Endothelial cell of umbilical vein (primary cell): ENCODE data around the gene GLRX2. TPM values are rescaled to one million over a fixed set of nuclear protein-coding genes. Genes with fewer than 3 reads are reported as not detected.
A peak's percentile ranks its signal among the peaks of the same experiment; 100 is the strongest.

Experiments
- BruUV-seq: library from RNA; stranded (reverse); fragments of 400-500 nt; replicated peaks from 2 replicates; lab custom pipeline; 2021; lab: Mats Ljungman, UMichigan
- CTCF ChIA-PET: fragments of 300-600, 350-600 bp; sonication (Branson Sonifier 250); formaldehyde crosslinking; loops from one replicate; lab custom pipeline; 2021; ENCODE audit warnings: antibody characterized with exemption, inconsistent platforms; lab: Charles Lee
- POLR2A ChIA-PET: fragments of 300-600, 350-600 bp; sonication (Branson Sonifier 250); formaldehyde crosslinking; loops from one replicate; lab custom pipeline; 2021; ENCODE audit warnings: antibody characterized with exemption, inconsistent platforms; lab: Charles Lee
- DNase-seq: peaks from one replicate; pipeline ENCODE4 v3.0.0-alpha.2; 2011; ENCODE audit warnings: low read depth, low spot score
- FAIRE-seq: peaks from 2 replicates; lab custom pipeline; 2011; peaks lifted over from hg19 to GRCh38; lab: Jason Lieb, UNC
- H2AFZ ChIP-seq: 2 replicates; pipeline ENCODE4 v1.6.0; 2012; ENCODE audit warnings: low read depth, low read length, control low read depth, inconsistent platforms
- H3K27ac ChIP-seq: 2 replicates; pipeline ENCODE4 v1.5.1; 2011; ENCODE audit warnings: low read depth, mild to moderate bottlenecking, control low read depth, low read length, moderate library complexity; ENCODE audit not compliant: insufficient read depth
- H3K27me3 ChIP-seq, 2 experiments: 2 replicates each; pipeline versions ENCODE4 v1.6.0 to v1.6.1; 2011; ENCODE audit warnings: low read length in 2 of 2, mixed read lengths in 1 of 2; ENCODE audit not compliant: control insufficient read depth in 2 of 2, insufficient read depth in 2 of 2
- H3K36me3 ChIP-seq, 2 experiments: 2 replicates in 1 of 2; 3 replicates in 1 of 2; pipeline ENCODE4 v1.5.1; 2011; ENCODE audit warnings: low read length in 2 of 2, mild to moderate bottlenecking in 1 of 2, moderate library complexity in 1 of 2; ENCODE audit not compliant: control insufficient read depth in 2 of 2, insufficient read depth in 2 of 2; ENCODE audit errors: extremely low read depth in 1 of 2
- H3K4me1 ChIP-seq: 3 replicates; pipeline ENCODE4 v1.5.1; 2011; ENCODE audit warnings: mild to moderate bottlenecking, low read length; ENCODE audit not compliant: control insufficient read depth, insufficient read depth; ENCODE audit errors: extremely low read depth
- H3K4me2 ChIP-seq: 2 replicates; pipeline ENCODE4 v1.6.1; 2011; ENCODE audit warnings: low read length, control low read depth, mixed read lengths; ENCODE audit not compliant: insufficient read depth
- H3K4me3 ChIP-seq, 3 experiments: fragments of 200-600 bp in 1 of 3; sonication (generic), shearing (Covaris generic) in 1 of 3; replicated peaks in 1 of 3; 2 replicates each; pipeline ENCODE4 v1.5.1; 2011 to 2016; ENCODE audit warnings: control low read depth in 3 of 3, low read length in 3 of 3, mild to moderate bottlenecking in 2 of 3, inconsistent platforms in 1 of 3, low read depth in 1 of 3, moderate library complexity in 1 of 3; ENCODE audit not compliant: insufficient read depth in 1 of 3
- H3K79me2 ChIP-seq: 2 replicates; pipeline ENCODE4 v1.6.0; 2012; ENCODE audit warnings: low read length, inconsistent platforms; ENCODE audit not compliant: control insufficient read depth, insufficient read depth
- H3K9ac ChIP-seq: replicated peaks from 2 replicates; pipeline ENCODE3; 2011; ENCODE audit warnings: low read length, control low read depth; ENCODE audit not compliant: insufficient read depth; ENCODE audit errors: extremely low read depth
- H3K9me1 ChIP-seq: replicated peaks from 3 replicates; pipeline ENCODE4 v1.6.0; 2011; ENCODE audit warnings: mild to moderate bottlenecking, low read length; ENCODE audit not compliant: control insufficient read depth, insufficient read depth; ENCODE audit errors: extremely low read depth
- H3K9me3 ChIP-seq: replicated peaks from 2 replicates; pipeline ENCODE4 v1.5.1; 2012; ENCODE audit warnings: low read length, inconsistent platforms; ENCODE audit not compliant: control insufficient read depth, insufficient read depth
- H4K20me1 ChIP-seq: replicated peaks from 2 replicates; pipeline ENCODE3; 2011; ENCODE audit warnings: mild to moderate bottlenecking, low read length; ENCODE audit not compliant: control insufficient read depth, insufficient read depth; ENCODE audit errors: extremely low read depth
- EZH2 ChIP-seq: IDR thresholded peaks from 2 replicates; pipeline ENCODE4 v1.6.1; 2012; ENCODE audit warnings: borderline replicate concordance, low read depth, mild to moderate bottlenecking, moderate library complexity, low read length, inconsistent platforms; ENCODE audit not compliant: severe bottlenecking
- FOS ChIP-seq: IDR thresholded peaks from 2 replicates; pipeline ENCODE4 v1.6.1; 2011; ENCODE audit warnings: mild to moderate bottlenecking, low read length, moderate library complexity, borderline replicate concordance; ENCODE audit not compliant: insufficient read depth
- GATA2 ChIP-seq: IDR thresholded peaks from 2 replicates; pipeline ENCODE4 v1.7.0; 2011; ENCODE audit warnings: low read depth, mild to moderate bottlenecking, moderate library complexity, mixed read lengths, low read length; ENCODE audit not compliant: insufficient read length, insufficient read depth
- JUN ChIP-seq: IDR thresholded peaks from 2 replicates; pipeline ENCODE4 v1.6.1; 2011; ENCODE audit warnings: borderline replicate concordance, low read depth; ENCODE audit not compliant: insufficient read length, insufficient read depth
- MYC ChIP-seq: IDR thresholded peaks from one replicate; pipeline ENCODE4 v1.6.1; 2011; ENCODE audit warnings: mild to moderate bottlenecking, low read depth, low read length
- POLR2A ChIP-seq: IDR thresholded peaks from 2 replicates; pipeline ENCODE4 v1.6.1; 2012; ENCODE audit warnings: low read depth, mild to moderate bottlenecking, control low read depth, low read length
- POLR2AphosphoS5 ChIP-seq: IDR thresholded peaks from 2 replicates; pipeline ENCODE4 v1.6.1; 2012; ENCODE audit warnings: low read depth, mild to moderate bottlenecking, control low read depth, low read length, moderate library complexity; ENCODE audit not compliant: insufficient read depth
- dilution Hi-C: fragments of 300-500 bp; cut with MboI; formaldehyde crosslinking; loops from one replicate; pipeline ENCODE4 v1.15.0; 2019; ENCODE audit warnings: low sequenced_read_pairs; ENCODE audit not compliant: extremely low pct_ligation_motif_present
- intact Hi-C: fragments of 100-400 bp; cut with micrococcal nuclease; formaldehyde crosslinking; loops from one replicate; pipeline ENCODE4 v1.10.0; 2022
- polyA plus RNA-seq, 4 experiments: library from polyadenylated mRNA; depleted of rRNA in 3 of 4; stranded (reverse) in 3 of 4; unstranded in 1 of 4; fragments of >200 nt; gene quantifications; 2 replicates each; pipeline versions ENCODE4 v1.2.1 to v1.2.3, GENCODE V29; 2011 to 2012; ENCODE audit warnings: missing spikeins in 1 of 4
- total RNA-seq: library from RNA; stranded (reverse); gene quantifications from 2 replicates; pipeline ENCODE4 v1.2.3, GENCODE V29; 2021

Gene GLRX2
- total and polyA plus RNA-seq, 2 donors (not counting 3 experiments of a cell fraction or from before 2014, with no cell fraction given): 13.1 to 21.5 TPM

DNA sequence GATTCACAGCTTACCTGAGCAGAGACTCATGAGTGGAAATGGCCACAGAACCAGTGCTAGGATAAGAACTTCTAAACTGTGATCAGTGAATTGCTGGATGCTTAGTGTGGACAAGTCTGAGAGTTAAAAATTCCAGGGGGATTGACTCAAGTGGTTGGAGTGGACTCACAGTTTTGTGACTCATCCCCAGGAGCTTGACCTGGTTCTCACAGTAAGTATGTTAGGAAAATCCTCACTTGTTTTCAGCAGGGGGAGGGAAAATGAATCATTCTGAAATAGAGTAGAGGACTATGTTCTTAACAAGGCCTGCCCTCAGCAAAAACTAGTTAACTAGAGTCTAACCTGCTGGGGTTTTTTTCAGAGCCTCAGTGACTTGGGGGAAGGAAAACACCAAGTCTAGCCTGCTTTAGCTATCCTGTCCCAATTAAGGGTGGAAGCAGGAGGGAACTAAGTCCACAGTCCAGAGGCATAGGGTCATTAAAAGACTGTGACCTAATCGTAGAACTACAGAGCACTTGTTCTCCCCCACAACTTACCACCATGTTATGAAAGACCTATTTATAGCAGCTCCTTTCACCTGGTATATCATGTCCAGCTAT lies 10.5 kb upstream of the GLRX2 start:
- ChIA-PET POLR2A (interaction anchor here (1.0 kb wide), 1 partner anchor 10 kb away, joined by 4 read pairs; the partner anchor contains the start of gene GLRX2), CTCF (interaction anchor here (0.7 to 1.0 kb wide), 2 partner anchors 11 to 642 kb away, joined by 3 to 4 read pairs; partner anchors contain the start of gene GLRX2)
- intact Hi-C loops: no loop called here
- Histone ChIP-seq H3K4me3 (no peak overlapping the region), H3K27ac (peak overlapping the region; percentile 64), H3K79me2 (no peaks in the 10 kb centered on the region), H3K4me1 (peaks cover 12% of the 10 kb centered on the region), H3K4me2 (peak overlapping the region; percentile 28), H3K9ac (no peak overlapping the region), H2AFZ (peak overlapping the region; percentile 52), H3K9me1 (no peaks in the 10 kb centered on the region), H3K36me3 (no peaks in the 10 kb centered on the region), H3K27me3 (no peaks in the 10 kb centered on the region), H4K20me1 (no peaks in the 10 kb centered on the region), H3K9me3 (no peaks in the 10 kb centered on the region)
- FAIRE-seq: peak; percentile 93
- DNase-seq: peak; percentile 89
- TF ChIP-seq POLR2AphosphoS5 (peak; percentile 34), EZH2 (no peak), POLR2A (no peak), JUN (peak; percentile 75), FOS (peak; percentile 98), GATA2 (no peak), MYC (no peak)
- dilution Hi-C loops: no loop called here
- BruUV-seq: no TSS peak
